Activated CD8-positive, alpha-beta memory T cell treated with anti-CD3 and anti-CD28 coated beads for 24 hours (primary cell): ENCODE measurements around the gene MMP14.

Experiments
- DNase-seq: peaks from one replicate; pipeline ENCODE4 v3.0.0-alpha.2; 2020

The MMP14 gene

DNA sequence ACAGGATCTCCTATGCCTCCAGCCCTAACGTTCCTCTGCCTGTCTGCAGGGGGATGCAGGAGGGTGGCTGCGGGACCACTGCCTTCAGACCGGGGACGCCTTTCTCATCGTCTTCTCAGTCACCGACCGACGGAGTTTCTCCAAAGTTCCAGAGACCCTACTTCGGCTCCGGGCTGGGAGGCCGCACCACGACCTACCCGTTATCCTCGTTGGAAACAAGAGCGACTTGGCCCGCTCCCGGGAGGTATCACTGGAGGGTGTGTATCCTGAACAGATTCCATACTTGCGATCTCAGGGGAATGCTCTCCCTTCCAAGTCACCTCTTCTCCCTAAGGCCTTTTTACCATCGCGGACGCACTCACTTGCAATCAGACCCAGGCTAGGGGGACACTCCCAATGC is 49.6 kb downstream of the MMP14 start:
- DNase-seq: no peak

DNA sequence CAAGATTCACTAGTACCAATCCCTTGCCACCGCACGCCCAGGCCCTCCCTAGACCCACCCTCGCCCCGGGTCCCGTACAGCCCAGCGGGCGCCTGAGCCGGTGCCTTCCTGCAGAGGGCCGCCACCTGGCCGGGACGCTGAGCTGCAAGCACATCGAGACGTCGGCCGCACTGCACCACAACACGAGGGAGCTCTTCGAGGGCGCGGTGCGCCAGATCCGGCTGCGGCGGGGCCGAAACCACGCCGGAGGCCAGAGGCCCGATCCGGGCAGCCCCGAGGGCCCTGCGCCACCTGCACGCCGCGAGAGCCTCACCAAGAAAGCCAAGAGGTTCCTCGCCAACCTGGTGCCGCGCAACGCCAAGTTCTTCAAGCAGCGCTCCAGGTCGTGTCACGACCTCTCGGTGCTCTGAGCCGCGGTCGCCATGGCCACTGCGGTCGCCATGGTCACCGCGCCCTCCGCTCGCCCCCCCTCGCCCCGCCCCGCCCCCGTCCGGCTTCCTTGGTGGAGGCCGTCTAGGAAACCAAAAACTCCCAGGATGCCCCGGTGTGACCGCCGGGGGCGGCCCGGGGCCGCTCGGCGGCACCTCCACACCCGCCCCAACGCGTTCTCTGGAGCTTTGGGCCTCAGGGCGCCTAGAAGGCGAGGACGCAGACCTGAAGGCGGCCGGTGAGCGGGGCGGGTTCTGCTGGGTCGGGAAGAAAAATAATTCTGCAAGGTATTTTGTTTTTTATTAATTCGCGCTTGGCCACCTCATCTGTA is 50.3 kb downstream of the MMP14 start:
- DNase-seq: peak; percentile 85

GRCh38 chr14:22887260-22887989 is 51.0 kb downstream of the MMP14 start:
- DNase-seq: no peak

- DNase-seq: peak; percentile 78
These were observed 51.6 kb downstream of the MMP14 start for GRCh38 chr14:22887990-22888378.

DNA sequence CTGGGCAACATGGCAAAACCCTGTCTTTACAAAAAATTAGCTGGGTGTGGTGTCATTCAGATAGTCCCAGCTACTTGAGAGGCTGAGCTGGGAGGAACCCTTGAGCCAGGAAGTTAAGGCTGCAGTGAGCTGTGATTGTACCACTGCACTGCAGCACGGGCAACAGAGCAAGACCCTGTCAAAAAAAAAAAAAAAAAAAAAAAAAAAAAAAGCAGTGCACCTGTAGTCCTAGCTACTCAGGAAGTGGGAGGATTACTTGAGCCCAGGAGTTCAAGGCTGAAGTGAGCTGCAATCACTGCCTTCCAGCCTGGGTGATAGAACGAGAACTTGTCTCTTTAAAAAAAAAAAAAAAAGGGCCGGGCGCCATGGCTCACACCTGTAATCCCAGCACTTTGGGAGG is 52.3 kb downstream of the MMP14 start:
- no peak for DNase-seq

GRCh38 chr14:22890416-22890815 is 54.0 kb downstream of the MMP14 start:
- no peak for DNase-seq

GRCh38 chr14:22892488-22892887 is 56.1 kb downstream of the MMP14 start:
- DNase-seq: no peak

DNA sequence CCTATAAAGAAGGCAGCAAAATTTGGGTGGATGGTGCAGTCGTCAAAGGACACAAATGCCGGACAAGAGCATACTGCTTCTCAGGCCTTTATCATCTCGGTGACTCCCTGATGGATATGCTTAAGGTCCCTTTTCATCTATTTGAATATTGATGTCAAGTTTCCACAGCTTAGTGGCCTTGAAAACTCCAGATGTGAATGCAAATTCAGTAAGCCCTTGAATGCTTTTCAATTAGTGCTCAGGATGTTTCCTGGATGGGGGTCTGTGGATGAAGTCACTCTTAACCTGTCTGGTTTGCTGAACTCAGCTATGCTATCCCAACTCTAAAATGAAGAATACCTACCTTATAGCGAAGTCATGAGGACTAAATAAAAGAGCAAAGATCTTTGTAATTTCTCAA is 57.3 kb downstream of the MMP14 start:
- no peak for DNase-seq

- DNase-seq: no peak
These were observed 59.0 kb downstream of the MMP14 start for GRCh38 chr14:22895402-22895801.

GRCh38 chr14:22896356-22896755 is 60.0 kb downstream of the MMP14 start:
- DNase-seq: no peak

GRCh38 chr14:22896760-22897159 is 60.4 kb downstream of the MMP14 start:
- DNase-seq: no peak

DNA sequence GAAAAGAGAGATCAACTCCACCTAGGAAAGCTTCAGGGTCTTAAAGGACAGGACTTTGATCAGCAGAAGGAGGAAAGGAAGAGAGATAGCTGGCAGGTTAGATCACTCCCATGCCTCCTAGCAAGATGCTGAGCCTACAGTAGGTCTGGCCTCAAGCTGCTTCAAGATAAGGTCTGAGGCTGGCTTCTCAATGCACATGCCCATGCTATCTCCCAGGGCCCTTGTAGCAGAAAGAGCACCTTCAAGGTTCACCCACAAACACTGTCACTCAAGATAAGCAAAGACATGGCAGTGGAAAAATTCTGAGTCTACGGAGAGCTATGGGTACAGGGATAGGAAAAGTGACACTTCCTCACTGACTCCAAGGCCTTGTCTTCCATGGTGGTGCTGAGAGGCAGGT is 61.0 kb downstream of the MMP14 start:
- no peak for DNase-seq
